ENCODE measurements around the gene ARID1B.

DNA sequence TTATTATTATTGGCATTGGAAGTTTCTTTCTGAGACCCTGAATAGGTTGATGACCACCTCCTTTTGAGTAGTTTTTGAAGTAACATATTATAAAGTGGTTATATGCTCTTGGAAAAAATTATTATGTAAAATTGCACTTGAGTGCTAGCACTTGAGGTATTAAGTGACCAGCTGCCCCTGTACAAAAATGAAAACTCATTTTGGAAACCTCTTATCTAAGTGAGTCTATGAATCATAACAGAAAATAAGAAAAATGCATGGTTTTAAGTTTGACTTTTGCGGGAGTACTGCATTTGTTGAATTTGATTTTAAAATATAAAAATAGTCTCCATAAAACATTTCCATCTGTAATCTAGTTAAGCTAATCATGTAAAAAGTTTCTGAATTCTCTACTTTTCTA is 297.8 kb downstream of the ARID1B start:
- no peak for TF ChIP-seq POLR2A (IDR thresholded peaks at IDR 0.05)
- TF ChIP-seq, protein P1, sequence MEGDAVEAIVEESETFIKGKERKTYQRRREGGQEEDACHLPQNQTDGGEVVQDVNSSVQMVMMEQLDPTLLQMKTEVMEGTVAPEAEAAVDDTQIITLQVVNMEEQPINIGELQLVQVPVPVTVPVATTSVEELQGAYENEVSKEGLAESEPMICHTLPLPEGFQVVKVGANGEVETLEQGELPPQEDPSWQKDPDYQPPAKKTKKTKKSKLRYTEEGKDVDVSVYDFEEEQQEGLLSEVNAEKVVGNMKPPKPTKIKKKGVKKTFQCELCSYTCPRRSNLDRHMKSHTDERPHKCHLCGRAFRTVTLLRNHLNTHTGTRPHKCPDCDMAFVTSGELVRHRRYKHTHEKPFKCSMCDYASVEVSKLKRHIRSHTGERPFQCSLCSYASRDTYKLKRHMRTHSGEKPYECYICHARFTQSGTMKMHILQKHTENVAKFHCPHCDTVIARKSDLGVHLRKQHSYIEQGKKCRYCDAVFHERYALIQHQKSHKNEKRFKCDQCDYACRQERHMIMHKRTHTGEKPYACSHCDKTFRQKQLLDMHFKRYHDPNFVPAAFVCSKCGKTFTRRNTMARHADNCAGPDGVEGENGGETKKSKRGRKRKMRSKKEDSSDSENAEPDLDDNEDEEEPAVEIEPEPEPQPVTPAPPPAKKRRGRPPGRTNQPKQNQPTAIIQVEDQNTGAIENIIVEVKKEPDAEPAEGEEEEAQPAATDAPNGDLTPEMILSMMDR (IDR thresholded peaks at IDR 0.05): no peak
